ENCODE measurements around the gene WDR3.

Gene WDR3

DNA sequence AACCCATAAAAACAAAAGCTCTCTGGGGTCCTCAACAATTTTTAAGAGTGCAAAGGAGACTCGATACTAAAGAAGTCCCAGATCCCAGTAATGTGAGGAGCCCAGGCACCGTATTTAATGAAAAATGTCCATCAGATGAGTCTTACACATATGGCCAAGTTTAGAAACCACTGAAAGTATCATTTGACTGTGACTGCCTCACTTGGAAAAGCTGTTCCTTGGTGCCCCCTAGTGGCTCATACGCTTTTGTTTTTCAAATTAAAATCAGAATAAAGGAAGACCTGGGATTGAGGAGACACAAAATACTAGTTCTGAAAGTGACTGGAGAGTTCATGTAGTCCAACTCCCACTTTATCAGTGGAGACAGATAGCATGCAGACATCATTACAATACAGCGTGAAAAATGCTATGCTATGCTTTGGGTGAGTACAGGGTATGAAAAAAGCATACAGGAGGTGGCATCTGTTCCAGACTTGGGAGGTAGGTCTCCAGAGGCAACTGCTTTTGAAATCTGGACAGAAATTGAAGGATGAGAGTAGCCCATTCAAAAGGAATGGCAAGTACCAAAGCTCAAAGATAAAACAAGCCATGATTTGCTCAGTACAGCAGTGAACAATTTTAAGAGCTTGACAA lies 33.9 kb upstream of the WDR3 start:
- Histone ChIP-seq H3K4me3 (ENCODE audit: low read depth in 1 of 2, low read length in 2 of 2) (no peak overlapping the region), H3K36me3 (ENCODE audit: insufficient read depth, low read length) (peaks cover 46% of the 10 kb centered on the region), H3K27me3 (ENCODE audit: insufficient read depth, low read length, poor library complexity) (no peaks in the 10 kb centered on the region), H3K4me2 (ENCODE audit: insufficient read depth, low read length) (no peak overlapping the region), H3K9ac (ENCODE audit: low read depth, low read length) (no peak overlapping the region), H4K20me1 (ENCODE audit: insufficient read depth, low read length) (no peaks in the 10 kb centered on the region), H3K9me3 (ENCODE audit: insufficient read depth, low read length, severe bottlenecking) (no peaks in the 10 kb centered on the region), H3K4me1 (ENCODE audit: insufficient read depth, low read length) (no peaks in the 10 kb centered on the region), H3K79me2 (ENCODE audit: insufficient read depth, low read length) (no peaks in the 10 kb centered on the region), H3K27ac (ENCODE audit: low read length) (no peak overlapping the region), H2AFZ (ENCODE audit: low read depth, low read length) (no peak overlapping the region)
- peak; percentile 78 for ATAC-seq (ENCODE audit: insufficient read depth, low read depth)
- no peak for TF ChIP-seq EZH2 (IDR thresholded peaks at IDR 0.05; ENCODE audit: borderline replicate concordance, low read depth, low read length, severe bottlenecking)
- TF ChIP-seq, protein P1, sequence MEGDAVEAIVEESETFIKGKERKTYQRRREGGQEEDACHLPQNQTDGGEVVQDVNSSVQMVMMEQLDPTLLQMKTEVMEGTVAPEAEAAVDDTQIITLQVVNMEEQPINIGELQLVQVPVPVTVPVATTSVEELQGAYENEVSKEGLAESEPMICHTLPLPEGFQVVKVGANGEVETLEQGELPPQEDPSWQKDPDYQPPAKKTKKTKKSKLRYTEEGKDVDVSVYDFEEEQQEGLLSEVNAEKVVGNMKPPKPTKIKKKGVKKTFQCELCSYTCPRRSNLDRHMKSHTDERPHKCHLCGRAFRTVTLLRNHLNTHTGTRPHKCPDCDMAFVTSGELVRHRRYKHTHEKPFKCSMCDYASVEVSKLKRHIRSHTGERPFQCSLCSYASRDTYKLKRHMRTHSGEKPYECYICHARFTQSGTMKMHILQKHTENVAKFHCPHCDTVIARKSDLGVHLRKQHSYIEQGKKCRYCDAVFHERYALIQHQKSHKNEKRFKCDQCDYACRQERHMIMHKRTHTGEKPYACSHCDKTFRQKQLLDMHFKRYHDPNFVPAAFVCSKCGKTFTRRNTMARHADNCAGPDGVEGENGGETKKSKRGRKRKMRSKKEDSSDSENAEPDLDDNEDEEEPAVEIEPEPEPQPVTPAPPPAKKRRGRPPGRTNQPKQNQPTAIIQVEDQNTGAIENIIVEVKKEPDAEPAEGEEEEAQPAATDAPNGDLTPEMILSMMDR (IDR thresholded peaks at IDR 0.05; ENCODE audit: borderline replicate concordance, extremely low read depth, low read length, poor library complexity, severe bottlenecking), result peak; percentile 86
- peak; percentile 67 for DNase-seq

DNA sequence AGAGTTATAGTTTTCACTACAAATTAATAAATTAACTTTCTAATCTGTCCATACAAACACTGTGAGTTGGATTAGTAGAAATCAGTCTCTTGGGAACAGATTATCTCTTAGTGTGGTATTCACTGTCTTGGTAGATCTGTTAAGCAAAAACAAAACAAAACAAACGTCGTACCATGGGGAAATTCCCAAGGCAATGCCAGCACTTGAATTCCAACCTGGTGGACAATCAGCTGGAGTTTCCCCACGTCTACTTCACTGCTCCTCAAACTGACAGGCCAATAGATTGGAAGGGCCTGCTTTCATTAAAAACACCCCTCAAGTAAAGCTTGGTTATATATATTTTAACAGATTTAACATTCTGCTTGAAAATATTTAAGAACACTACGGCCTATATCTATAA lies 32.0 kb upstream of the WDR3 start:
- no peaks in the 10 kb centered on the region for H3K4me1 ChIP-seq (ENCODE audit: insufficient read depth, low read length)
- no peak overlapping the region for H3K9ac ChIP-seq (ENCODE audit: low read depth, low read length)
- ATAC-seq (ENCODE audit: insufficient read depth, low read depth), result no peak
- H3K4me3 ChIP-seq (ENCODE audit: low read depth in 1 of 2, low read length in 2 of 2), result no peak overlapping the region
- H4K20me1 ChIP-seq (ENCODE audit: insufficient read depth, low read length), result no peaks in the 10 kb centered on the region
- H3K9me3 ChIP-seq (ENCODE audit: insufficient read depth, low read length, severe bottlenecking), result no peaks in the 10 kb centered on the region
- no peak for TF ChIP-seq EZH2 (IDR thresholded peaks at IDR 0.05; ENCODE audit: borderline replicate concordance, low read depth, low read length, severe bottlenecking)
- TF ChIP-seq, protein P1 (IDR thresholded peaks at IDR 0.05; ENCODE audit: borderline replicate concordance, extremely low read depth, low read length, poor library complexity, severe bottlenecking), result no peak
- H3K27ac ChIP-seq (ENCODE audit: low read length), result no peak overlapping the region
- no peak overlapping the region for H3K4me2 ChIP-seq (ENCODE audit: insufficient read depth, low read length)
- no peak for DNase-seq
- peaks cover 50% of the 10 kb centered on the region for H3K36me3 ChIP-seq (ENCODE audit: insufficient read depth, low read length)
- H3K27me3 ChIP-seq (ENCODE audit: insufficient read depth, low read length, poor library complexity), result no peaks in the 10 kb centered on the region
- H2AFZ ChIP-seq (ENCODE audit: low read depth, low read length), result no peak overlapping the region
- no peaks in the 10 kb centered on the region for H3K79me2 ChIP-seq (ENCODE audit: insufficient read depth, low read length)

DNA sequence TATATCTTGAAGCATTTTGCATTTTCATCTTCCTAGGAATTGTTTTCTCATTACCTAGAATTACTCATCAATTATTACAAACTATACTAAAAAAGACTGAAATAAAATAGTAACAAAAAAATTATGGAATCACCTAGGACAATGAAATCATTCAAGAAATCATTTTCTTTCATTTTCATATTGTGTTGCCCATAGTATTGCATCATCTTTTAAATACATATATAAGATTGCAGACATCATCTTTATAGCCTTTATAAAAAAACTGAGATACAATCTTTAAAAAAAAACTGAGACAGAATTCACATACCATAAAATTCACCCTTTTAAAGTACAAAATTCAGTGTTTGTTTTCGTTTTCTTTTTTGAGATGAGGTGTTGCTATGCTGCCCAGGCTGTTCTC lies 29.7 kb upstream of the WDR3 start:
- Histone ChIP-seq H3K79me2 (ENCODE audit: insufficient read depth, low read length) (no peaks in the 10 kb centered on the region), H3K4me3 (ENCODE audit: low read depth in 1 of 2, low read length in 2 of 2) (no peak overlapping the region), H3K4me2 (ENCODE audit: insufficient read depth, low read length) (no peak overlapping the region), H4K20me1 (ENCODE audit: insufficient read depth, low read length) (no peaks in the 10 kb centered on the region), H3K9ac (ENCODE audit: low read depth, low read length) (no peak overlapping the region), H3K36me3 (ENCODE audit: insufficient read depth, low read length) (peaks cover 56% of the 10 kb centered on the region), H3K27me3 (ENCODE audit: insufficient read depth, low read length, poor library complexity) (no peaks in the 10 kb centered on the region), H2AFZ (ENCODE audit: low read depth, low read length) (no peak overlapping the region), H3K27ac (ENCODE audit: low read length) (no peak overlapping the region), H3K9me3 (ENCODE audit: insufficient read depth, low read length, severe bottlenecking) (no peaks in the 10 kb centered on the region), H3K4me1 (ENCODE audit: insufficient read depth, low read length) (no peaks in the 10 kb centered on the region)
- no peak for ATAC-seq (ENCODE audit: insufficient read depth, low read depth)
- TF ChIP-seq, protein P1 (IDR thresholded peaks at IDR 0.05; ENCODE audit: borderline replicate concordance, extremely low read depth, low read length, poor library complexity, severe bottlenecking), result no peak
- no peak for TF ChIP-seq EZH2 (IDR thresholded peaks at IDR 0.05; ENCODE audit: borderline replicate concordance, low read depth, low read length, severe bottlenecking)
- no peak for DNase-seq

All from DND-41 (cell line).